Effector memory CD4-positive, alpha-beta T cell (primary cell): Measurements from ENCODE around the gene ENPP6.

Experiments
- DNase-seq, 3 donors: peaks; one replicate each; pipeline ENCODE4 v3.0.0-alpha.2; 2020
- H3K27ac ChIP-seq: 2 replicates; pipeline ENCODE4 v1.7.0; 2013; ENCODE audit warnings: mild to moderate bottlenecking, low read length, moderate library complexity; ENCODE audit not compliant: insufficient read depth, poor library complexity, severe bottlenecking
- H3K27me3 ChIP-seq: replicated peaks from 2 replicates; pipeline ENCODE4 v1.7.0; 2013; ENCODE audit warnings: mild to moderate bottlenecking, low read length; ENCODE audit not compliant: insufficient read depth, control insufficient read depth, poor library complexity, severe bottlenecking
- H3K36me3 ChIP-seq: 2 replicates; pipeline ENCODE4 v1.7.0; 2013; ENCODE audit warnings: mild to moderate bottlenecking, low read length, moderate library complexity; ENCODE audit not compliant: control insufficient read depth, insufficient read depth
- H3K4me1 ChIP-seq: 2 replicates; pipeline ENCODE4 v1.7.0; 2013; ENCODE audit warnings: low read length, mild to moderate bottlenecking; ENCODE audit not compliant: control insufficient read depth, insufficient read depth, poor library complexity, severe bottlenecking
- H3K4me3 ChIP-seq: 2 replicates; pipeline ENCODE4 v1.7.0; 2013; ENCODE audit warnings: low read length, low read depth, mild to moderate bottlenecking; ENCODE audit not compliant: insufficient read depth, poor library complexity, severe bottlenecking
- H3K9me3 ChIP-seq: 2 replicates; pipeline ENCODE4 v1.7.0; 2013; ENCODE audit warnings: mild to moderate bottlenecking, low read length, moderate library complexity; ENCODE audit not compliant: control insufficient read depth

Gene ENPP6

DNA sequence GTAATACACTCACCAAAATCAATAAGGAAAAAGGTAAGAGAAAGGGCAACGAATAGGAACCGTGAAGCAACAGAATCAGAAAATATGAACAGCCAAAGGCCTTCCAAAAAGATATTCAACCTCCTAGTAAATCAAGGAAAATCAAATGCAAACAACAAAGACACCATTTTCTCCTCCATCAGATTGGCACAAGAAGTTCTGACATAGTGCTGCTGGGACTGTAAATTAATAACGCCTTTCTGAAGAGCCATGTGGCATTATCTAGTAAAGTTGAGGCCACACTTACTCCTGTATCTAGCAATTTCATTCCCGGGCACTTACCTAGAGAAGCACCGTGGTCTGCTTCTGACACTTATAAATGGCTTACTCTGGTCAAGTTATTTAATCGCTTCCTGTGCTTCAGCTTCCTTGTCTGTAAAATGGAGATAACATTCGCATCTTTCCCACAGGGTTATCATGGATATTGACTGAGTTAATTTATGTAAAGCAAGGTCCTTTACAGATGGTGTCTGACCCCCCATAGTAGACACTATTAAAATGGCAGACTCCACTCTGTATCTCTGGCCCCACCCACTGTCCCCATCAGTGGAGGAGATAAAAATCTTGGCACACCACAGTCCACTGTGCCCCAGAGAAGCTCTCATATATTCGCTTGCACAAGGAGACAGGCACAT lies 20.5 kb upstream of the ENPP6 start:
- Histone ChIP-seq H3K9me3 (no peaks in the 10 kb centered on the region), H3K27ac (no peak overlapping the region), H3K27me3 (no peaks in the 10 kb centered on the region), H3K36me3 (no peaks in the 10 kb centered on the region), H3K4me1 (no peaks in the 10 kb centered on the region), H3K4me3 (no peak overlapping the region)
- DNase-seq = no peak

DNA sequence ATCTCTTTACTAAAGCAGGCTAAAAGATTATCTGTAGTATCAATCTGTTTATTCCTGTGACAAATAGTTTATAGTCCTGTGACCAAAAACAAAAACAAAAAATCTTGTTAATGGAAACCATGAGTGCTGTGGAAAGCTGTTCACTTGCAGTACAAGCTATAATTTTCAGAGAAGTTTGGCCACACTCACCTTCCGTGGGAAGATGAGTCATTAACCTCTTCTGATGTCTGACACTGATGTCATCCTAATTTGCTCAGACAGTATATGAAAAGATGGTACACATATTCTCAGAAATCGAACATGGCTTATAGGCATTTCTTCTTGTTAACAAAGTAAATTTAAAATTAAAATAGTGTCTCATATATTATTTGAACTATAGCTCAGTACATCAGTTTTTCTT lies 19.9 kb upstream of the ENPP6 start:
- H3K4me3 ChIP-seq = no peak overlapping the region
- peak in 1 of 3 donors; percentile 4 for DNase-seq
- H3K36me3 ChIP-seq = no peaks in the 10 kb centered on the region
- H3K27me3 ChIP-seq = no peaks in the 10 kb centered on the region
- H3K9me3 ChIP-seq = no peaks in the 10 kb centered on the region
- no peaks in the 10 kb centered on the region for H3K4me1 ChIP-seq
- no peak overlapping the region for H3K27ac ChIP-seq

DNA sequence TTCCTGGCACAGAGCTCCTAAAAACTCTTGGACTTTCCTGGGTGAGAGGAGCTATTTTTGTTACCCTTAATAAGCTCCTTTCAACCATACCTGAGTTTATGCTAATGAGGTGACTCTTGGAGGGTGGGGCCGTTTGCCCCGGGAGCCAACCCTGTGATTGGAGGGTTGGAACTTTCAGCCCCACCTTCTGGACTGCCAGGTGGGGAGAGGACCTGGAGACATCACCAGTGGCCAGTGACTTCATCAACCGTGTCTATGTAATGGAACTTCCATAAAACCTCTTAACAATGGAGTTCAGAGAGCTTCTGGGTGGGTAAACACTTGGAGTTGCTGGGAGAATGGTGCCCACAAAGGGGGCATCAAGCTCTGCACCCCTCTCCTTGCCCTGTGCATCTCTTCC lies 17.9 kb upstream of the ENPP6 start:
- no peak for DNase-seq
- Histone ChIP-seq H3K4me1 (peaks cover under 1% of the 10 kb centered on the region), H3K36me3 (no peaks in the 10 kb centered on the region), H3K9me3 (no peaks in the 10 kb centered on the region), H3K27me3 (no peaks in the 10 kb centered on the region), H3K4me3 (no peak overlapping the region), H3K27ac (no peak overlapping the region)

DNA sequence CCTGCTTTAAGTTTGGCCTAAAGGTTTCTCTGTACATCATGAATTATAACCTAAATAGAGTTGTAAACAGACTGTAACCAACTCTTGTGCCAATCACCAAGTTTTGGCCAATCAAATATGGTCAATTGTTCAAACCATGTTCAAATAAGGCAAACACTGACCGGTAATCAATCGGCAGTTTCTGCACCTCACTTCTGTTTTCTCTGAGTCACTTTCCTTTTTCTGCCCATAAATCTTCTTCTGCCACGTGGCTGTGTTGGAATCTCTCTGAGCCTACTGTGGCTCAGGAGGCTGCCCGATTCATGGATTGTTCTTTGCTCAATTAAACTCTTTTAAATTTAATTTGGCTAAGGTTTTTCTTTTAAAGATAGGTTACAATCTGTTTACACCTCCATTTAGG lies 16.5 kb upstream of the ENPP6 start:
- DNase-seq = no peak
- peaks cover 14% of the 10 kb centered on the region for H3K4me1 ChIP-seq
- H3K4me3 ChIP-seq = no peak overlapping the region
- no peak overlapping the region for H3K27ac ChIP-seq
- no peaks in the 10 kb centered on the region for H3K27me3 ChIP-seq
- no peaks in the 10 kb centered on the region for H3K9me3 ChIP-seq
- H3K36me3 ChIP-seq = no peaks in the 10 kb centered on the region

DNA sequence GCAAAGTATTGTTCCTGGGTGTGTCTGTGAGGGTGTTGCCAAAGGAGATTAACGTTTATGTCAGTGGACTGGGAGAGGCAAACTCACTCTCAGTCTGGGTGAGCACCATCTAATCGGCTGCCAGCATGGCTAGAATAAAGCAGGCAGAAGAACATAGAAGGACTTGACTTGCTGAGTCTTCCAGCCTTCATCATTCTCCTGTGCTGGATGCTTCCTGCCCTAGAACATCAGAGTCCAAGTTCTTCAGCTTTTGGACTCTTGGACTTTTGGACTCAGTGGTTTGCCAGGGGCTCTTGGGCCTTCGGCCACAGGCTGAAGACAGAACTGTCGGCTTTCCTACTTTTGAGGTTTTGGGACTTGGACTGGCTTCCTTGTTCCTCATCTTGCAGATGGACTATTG lies 15.3 kb upstream of the ENPP6 start:
- no peak overlapping the region for H3K27ac ChIP-seq

DNA sequence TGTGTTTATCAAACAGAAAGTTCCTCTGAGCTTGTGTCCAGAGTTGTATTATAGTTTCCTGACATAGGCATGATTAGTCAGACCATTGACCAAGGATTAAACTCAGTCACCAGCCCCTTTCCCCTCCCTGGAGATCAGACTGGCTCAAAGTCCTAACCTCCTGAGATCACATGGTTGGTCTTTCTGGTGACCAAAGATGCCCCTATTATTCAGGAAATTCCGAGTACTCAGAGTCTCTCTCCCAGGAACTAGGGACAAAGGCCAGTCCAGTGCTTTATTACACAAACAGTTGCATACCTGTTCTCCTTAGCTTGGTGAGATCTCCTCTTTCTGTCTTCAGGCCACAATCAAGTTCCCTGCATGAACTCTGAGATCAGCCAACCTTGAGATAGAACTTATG lies 14.5 kb upstream of the ENPP6 start:
- Histone ChIP-seq H3K27me3 (no peaks in the 10 kb centered on the region), H3K9me3 (no peaks in the 10 kb centered on the region), H3K36me3 (no peaks in the 10 kb centered on the region), H3K4me3 (no peak overlapping the region), H3K4me1 (peaks cover 15% of the 10 kb centered on the region), H3K27ac (no peak overlapping the region)
- DNase-seq = no peak

More for the DNA sequence above, 15.3 kb upstream of the ENPP6 start:
- Histone ChIP-seq H3K4me3 (no peak overlapping the region), H3K4me1 (peaks cover 15% of the 10 kb centered on the region), H3K9me3 (no peaks in the 10 kb centered on the region), H3K36me3 (no peaks in the 10 kb centered on the region), H3K27me3 (no peaks in the 10 kb centered on the region)
- DNase-seq = no peak

DNA sequence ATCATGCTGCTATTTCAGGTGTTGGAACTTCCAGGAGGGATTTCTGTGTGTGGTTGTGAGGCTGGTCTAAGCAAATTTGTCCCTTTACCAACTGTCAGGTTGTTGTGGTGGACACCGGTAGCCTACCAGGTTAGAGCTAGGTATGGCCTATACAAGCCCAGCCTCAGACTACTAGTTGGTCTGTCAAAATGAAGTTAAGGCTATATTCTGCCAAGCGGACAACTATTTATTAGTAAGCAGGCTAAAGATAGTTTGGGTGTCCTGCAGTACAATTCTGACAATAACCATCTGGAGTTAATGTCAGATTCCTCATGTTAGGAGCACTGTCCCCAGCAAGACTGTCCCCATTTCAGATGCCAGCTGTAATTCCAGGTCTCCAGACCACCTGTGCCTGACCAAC lies 13.9 kb upstream of the ENPP6 start:
- Histone ChIP-seq H3K9me3 (no peaks in the 10 kb centered on the region), H3K27me3 (no peaks in the 10 kb centered on the region), H3K27ac (no peak overlapping the region), H3K4me3 (no peak overlapping the region), H3K36me3 (no peaks in the 10 kb centered on the region), H3K4me1 (peaks cover 15% of the 10 kb centered on the region)
- no peak for DNase-seq

DNA sequence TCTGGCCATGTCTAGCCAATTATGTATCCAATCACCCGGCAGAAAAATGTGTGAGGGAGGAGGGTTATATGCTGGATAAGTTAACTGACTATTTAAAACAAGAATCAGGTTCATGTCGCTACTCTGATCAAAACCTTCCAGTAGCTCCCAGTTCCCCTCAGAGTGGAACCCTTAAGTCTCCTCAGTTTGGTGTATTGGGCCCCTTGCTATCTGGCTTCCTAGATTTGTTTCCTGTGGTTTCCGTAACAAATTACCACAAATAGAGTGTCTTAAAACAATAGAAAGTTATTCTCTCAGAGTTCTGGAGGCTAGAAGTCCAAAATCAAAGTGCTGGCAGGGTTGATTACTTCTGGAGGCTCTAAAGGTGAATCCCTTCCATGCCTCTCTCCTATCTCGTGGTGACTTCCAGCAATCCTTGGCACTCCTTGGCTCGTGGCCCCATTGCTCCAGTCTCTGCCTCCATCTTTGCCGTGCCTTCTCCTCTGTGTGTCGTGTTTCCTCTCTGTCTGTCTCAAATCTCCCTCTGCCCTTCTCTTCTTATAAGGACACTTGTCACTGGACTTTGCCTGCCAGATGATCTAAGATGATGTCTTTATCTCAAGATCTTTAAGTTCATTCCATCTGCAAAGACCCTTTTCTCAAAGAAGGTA lies 10.5 kb upstream of the ENPP6 start:
- Histone ChIP-seq H3K27ac (no peak overlapping the region), H3K4me3 (no peak overlapping the region), H3K4me1 (peaks cover 15% of the 10 kb centered on the region), H3K36me3 (no peaks in the 10 kb centered on the region), H3K27me3 (no peaks in the 10 kb centered on the region), H3K9me3 (no peaks in the 10 kb centered on the region)
- no peak for DNase-seq

DNA sequence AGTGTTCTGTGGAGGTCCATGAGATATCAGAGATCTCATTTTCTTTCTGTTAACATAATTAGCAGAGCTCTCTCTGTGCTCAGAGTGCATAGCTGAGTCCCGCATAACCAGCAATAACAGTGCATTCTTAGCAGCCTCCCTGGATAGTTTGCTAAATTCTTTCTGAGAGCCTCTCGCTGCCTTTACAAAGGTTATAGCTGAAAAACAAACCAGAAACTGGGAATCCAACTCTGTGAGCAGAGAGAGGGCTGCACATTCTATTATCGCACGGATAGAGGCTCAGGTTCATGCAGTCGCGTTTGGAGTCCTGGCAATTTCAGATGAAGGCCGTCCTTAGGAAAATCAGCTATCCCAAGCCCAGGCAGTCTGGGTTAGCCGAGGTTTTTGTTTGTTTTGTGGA lies 1.2 kb downstream of the ENPP6 start:
- Histone ChIP-seq H3K36me3 (no peaks in the 10 kb centered on the region), H3K4me3 (no peak overlapping the region), H3K27me3 (peaks cover 3% of the 10 kb centered on the region), H3K9me3 (no peaks in the 10 kb centered on the region), H3K27ac (no peak overlapping the region), H3K4me1 (no peaks in the 10 kb centered on the region)
- DNase-seq = no peak

DNA sequence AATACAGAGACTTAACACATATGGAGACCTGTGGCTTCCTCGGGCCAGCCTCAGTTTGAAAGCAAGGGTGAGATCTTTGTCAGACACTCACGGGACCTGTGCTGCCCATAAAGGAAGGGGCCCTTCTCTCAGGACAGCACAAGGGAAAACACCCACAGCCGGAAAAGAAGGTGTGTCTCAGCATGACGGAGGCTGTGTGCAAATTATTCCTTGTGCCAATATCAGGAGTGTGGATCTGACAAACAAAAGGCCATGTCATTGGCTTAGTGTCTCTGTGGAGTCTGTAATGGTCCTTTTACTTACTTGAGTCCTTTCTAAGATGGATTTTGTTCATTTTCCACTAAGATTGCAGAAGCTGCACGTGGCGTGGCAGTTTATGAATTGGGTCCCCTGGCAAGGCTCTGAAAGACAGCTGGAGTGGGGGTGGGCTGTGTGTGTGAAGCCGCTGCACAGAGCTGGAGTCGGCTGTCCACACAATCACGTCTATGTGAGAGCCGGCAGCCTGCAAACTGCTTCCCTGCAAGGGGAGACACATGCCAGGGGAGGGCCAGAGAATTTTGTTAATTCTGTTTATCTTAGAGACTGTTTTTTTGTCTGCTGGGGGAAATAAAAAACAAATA lies 1.9 kb downstream of the ENPP6 start:
- Histone ChIP-seq H3K4me1 (no peaks in the 10 kb centered on the region), H3K27ac (no peak overlapping the region), H3K27me3 (peaks cover 3% of the 10 kb centered on the region), H3K4me3 (no peak overlapping the region), H3K9me3 (no peaks in the 10 kb centered on the region), H3K36me3 (no peaks in the 10 kb centered on the region)
- no peak for DNase-seq
